Ectodermal cell (in vitro differentiated cells): Measurements from ENCODE around the gene SEPTIN5.
A peak's percentile ranks its signal among the peaks of the same experiment; 100 is the strongest.

Experiments
- H3K27ac ChIP-seq: 2 replicates; pipeline ENCODE4 v1.7.0; 2013; ENCODE audit warnings: mild to moderate bottlenecking, low read depth, low read length; ENCODE audit not compliant: insufficient read depth, poor library complexity, severe bottlenecking
- H3K27me3 ChIP-seq: 2 replicates; pipeline ENCODE4 v1.7.0; 2013; ENCODE audit warnings: mild to moderate bottlenecking, low read length; ENCODE audit not compliant: insufficient read depth, control insufficient read depth, poor library complexity, severe bottlenecking
- H3K36me3 ChIP-seq: one replicate; pipeline ENCODE4 v1.7.0; 2013; ENCODE audit warnings: low read length; ENCODE audit not compliant: control insufficient read depth, insufficient read depth
- H3K4me1 ChIP-seq: one replicate; pipeline ENCODE4 v1.7.0; 2013; ENCODE audit warnings: low read length; ENCODE audit not compliant: control insufficient read depth, insufficient read depth
- H3K4me3 ChIP-seq: 2 replicates; pipeline ENCODE4 v1.7.0; 2013; ENCODE audit warnings: low read depth, low read length, control low read depth; ENCODE audit not compliant: insufficient read depth
- H3K9me3 ChIP-seq: 2 replicates; pipeline ENCODE4 v1.7.0; 2013; ENCODE audit warnings: mild to moderate bottlenecking, low read length, moderate library complexity; ENCODE audit not compliant: control insufficient read depth
- WGBS, 2 experiments: methylation state at CpG; one replicate each; pipeline ENCODE4 v1.1.7; 2013; ENCODE audit warnings: missing lambda C conversion rate in 2 of 2; 5-methylcytosine and 5-hydroxymethylcytosine counted together

SEPTIN5 gene

GRCh38 chr22:19716041-19716828 is 1.9 kb downstream of the SEPTIN5 start:
- H3K9me3 ChIP-seq, result no peaks in the 10 kb centered on the region
- H3K27ac ChIP-seq, result no peak overlapping the region
- H3K36me3 ChIP-seq, result no peaks in the 10 kb centered on the region
- no peaks in the 10 kb centered on the region for H3K4me1 ChIP-seq
- 91 to 92% methylated on average over 11 of the region's 11 CpGs for WGBS, 2 experiments
- H3K4me3 ChIP-seq, result no peak overlapping the region
- H3K27me3 ChIP-seq, result peaks cover 85% of the 10 kb centered on the region

GRCh38 chr22:19716829-19717105 is 2.5 kb downstream of the SEPTIN5 start:
- H3K27me3 ChIP-seq, result peaks cover 90% of the 10 kb centered on the region
- no peaks in the 10 kb centered on the region for H3K4me1 ChIP-seq
- no peaks in the 10 kb centered on the region for H3K36me3 ChIP-seq
- H3K27ac ChIP-seq, result no peak overlapping the region
- WGBS, 2 experiments, result 96 to 97% methylated on average over 1 of the region's 1 CpG
- H3K4me3 ChIP-seq, result no peak overlapping the region
- H3K9me3 ChIP-seq, result no peaks in the 10 kb centered on the region

- no peaks in the 10 kb centered on the region for H3K9me3 ChIP-seq
- 83 to 87% methylated on average over 9 of the region's 9 CpGs for WGBS, 2 experiments
- peaks cover 94% of the 10 kb centered on the region for H3K27me3 ChIP-seq
- no peak overlapping the region for H3K27ac ChIP-seq
- no peak overlapping the region for H3K4me3 ChIP-seq
- no peaks in the 10 kb centered on the region for H3K36me3 ChIP-seq
- H3K4me1 ChIP-seq, result no peaks in the 10 kb centered on the region
Measured at GRCh38 chr22:19717181-19717580, 2.9 kb downstream of the SEPTIN5 start.

GRCh38 chr22:19717691-19718455 is 3.6 kb downstream of the SEPTIN5 start:
- Histone ChIP-seq H3K9me3 (no peaks in the 10 kb centered on the region), H3K4me1 (peaks cover 6% of the 10 kb centered on the region), H3K4me3 (peak overlapping the region; percentile 24), H3K36me3 (no peaks in the 10 kb centered on the region), H3K27ac (no peak overlapping the region), H3K27me3 (peaks cover 97% of the 10 kb centered on the region)
- WGBS, 2 experiments, result 18% methylated on average over 96 of the region's 96 CpGs

- Histone ChIP-seq H3K27me3 (peaks cover 97% of the 10 kb centered on the region), H3K4me3 (peak overlapping the region; percentile 24), H3K4me1 (peaks cover 12% of the 10 kb centered on the region), H3K36me3 (no peaks in the 10 kb centered on the region), H3K27ac (no peak overlapping the region), H3K9me3 (no peaks in the 10 kb centered on the region)
- 2 to 3% methylated on average over 70 of the region's 70 CpGs for WGBS, 2 experiments
Measured at GRCh38 chr22:19718456-19719049, 4.2 kb downstream of the SEPTIN5 start.

GRCh38 chr22:19719050-19719482 is 4.8 kb downstream of the SEPTIN5 start:
- WGBS, 2 experiments, result 18 to 19% methylated on average over 31 of the region's 31 CpGs
- Histone ChIP-seq H3K27ac (no peak overlapping the region), H3K4me3 (peak overlapping the region; percentile 24), H3K9me3 (no peaks in the 10 kb centered on the region), H3K27me3 (peaks cover 97% of the 10 kb centered on the region), H3K36me3 (no peaks in the 10 kb centered on the region), H3K4me1 (peaks cover 15% of the 10 kb centered on the region)

GRCh38 chr22:19719488-19720021 is 5.3 kb downstream of the SEPTIN5 start:
- Histone ChIP-seq H3K36me3 (no peaks in the 10 kb centered on the region), H3K9me3 (no peaks in the 10 kb centered on the region), H3K27me3 (peaks cover 98% of the 10 kb centered on the region), H3K27ac (no peak overlapping the region), H3K4me3 (no peak overlapping the region), H3K4me1 (peaks cover 19% of the 10 kb centered on the region)
- WGBS, 2 experiments, result 83 to 84% methylated on average over 12 of the region's 12 CpGs

- Histone ChIP-seq H3K9me3 (no peaks in the 10 kb centered on the region), H3K4me1 (peaks cover 20% of the 10 kb centered on the region), H3K4me3 (no peak overlapping the region), H3K27me3 (peaks cover 98% of the 10 kb centered on the region), H3K36me3 (no peaks in the 10 kb centered on the region), H3K27ac (no peak overlapping the region)
- 86 to 88% methylated on average over 26 of the region's 26 CpGs for WGBS, 2 experiments
Measured at GRCh38 chr22:19720150-19720827, 6.0 kb downstream of the SEPTIN5 start.

GRCh38 chr22:19720999-19721329 is 6.7 kb downstream of the SEPTIN5 start:
- H3K27ac ChIP-seq, result no peak overlapping the region
- peaks cover 98% of the 10 kb centered on the region for H3K27me3 ChIP-seq
- H3K4me1 ChIP-seq, result peaks cover 20% of the 10 kb centered on the region
- no peak overlapping the region for H3K4me3 ChIP-seq
- 84 to 93% methylated on average over 2 of the region's 2 CpGs for WGBS, 2 experiments
- H3K9me3 ChIP-seq, result no peaks in the 10 kb centered on the region
- no peaks in the 10 kb centered on the region for H3K36me3 ChIP-seq
